ENCODE data around the gene EGFR.

The EGFR gene

DNA sequence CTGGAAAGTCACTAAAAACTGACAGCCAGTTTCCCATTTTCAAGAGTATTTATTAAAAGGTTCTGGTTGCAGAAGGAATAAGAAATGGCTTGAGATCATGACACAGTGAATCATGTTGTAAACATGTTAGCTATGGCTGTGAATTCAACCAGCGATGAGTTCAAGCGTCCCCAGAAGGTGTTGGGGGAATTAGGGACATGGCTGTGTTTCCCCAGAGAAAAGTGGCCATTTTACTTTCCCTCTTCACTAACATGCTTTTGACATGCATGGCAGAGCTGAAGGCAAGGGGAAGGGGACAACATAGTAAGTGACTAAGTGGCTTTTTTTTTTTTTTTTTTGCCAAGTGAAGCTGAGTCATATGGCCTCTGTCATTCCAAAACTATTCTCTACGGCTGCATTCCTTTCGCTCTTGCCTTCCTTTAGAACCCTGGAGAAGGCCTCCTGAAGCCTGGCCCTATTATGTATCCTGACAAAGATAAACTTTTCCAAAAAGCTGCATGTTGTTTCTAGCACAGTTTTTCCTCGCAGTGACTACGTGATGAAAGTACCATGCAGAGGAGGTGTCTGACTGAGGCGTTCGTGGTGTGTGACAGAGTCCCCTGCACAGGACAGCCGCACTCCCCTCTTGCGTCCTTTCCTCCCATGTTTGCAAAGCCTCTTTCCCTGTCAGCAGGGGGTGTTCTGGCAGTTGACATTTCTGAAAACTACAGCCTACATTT, 46.9 kb downstream of the EGFR start:
- no peak for DNase-seq

DNA sequence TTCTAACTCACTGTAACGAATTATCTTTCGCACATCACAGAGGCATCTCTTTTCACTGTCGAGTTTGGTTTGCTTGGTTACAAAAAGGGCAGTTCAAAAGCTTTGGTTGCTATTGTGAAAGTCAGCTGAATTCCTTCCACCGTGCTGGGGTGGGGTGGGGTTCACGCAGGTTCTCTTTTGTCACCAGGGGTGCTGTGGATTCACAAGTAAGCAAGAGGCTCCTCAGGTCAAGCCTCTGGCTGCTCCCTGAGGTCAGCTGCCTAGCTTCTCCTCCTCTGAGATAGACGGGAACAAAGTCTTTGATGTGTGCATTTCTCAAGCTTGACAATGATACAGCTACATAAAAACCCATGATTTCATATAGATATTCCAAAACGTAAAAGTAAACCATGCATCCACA, 47.7 kb downstream of the EGFR start:
- no peak for DNase-seq

DNA sequence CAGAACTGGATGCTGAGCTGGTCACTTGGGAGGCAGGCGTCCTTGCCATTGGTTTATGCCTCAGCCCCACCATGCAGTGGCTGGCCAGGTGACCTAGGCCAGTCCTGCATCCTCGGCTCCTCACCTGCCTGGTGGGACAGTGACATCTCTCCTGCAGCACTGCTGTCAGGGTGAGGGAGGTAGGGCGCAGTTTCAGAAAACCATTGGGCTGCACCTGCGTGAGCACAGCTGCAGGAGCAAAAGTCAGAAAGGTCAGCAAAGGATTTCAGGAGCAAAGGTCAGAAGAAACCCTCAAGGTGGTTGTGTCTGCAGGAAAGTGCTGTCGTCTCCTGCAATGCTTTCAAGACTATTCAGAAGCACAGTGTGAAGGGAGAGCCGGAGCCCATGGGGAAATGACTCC, 48.1 kb downstream of the EGFR start:
- no peak for DNase-seq

DNA sequence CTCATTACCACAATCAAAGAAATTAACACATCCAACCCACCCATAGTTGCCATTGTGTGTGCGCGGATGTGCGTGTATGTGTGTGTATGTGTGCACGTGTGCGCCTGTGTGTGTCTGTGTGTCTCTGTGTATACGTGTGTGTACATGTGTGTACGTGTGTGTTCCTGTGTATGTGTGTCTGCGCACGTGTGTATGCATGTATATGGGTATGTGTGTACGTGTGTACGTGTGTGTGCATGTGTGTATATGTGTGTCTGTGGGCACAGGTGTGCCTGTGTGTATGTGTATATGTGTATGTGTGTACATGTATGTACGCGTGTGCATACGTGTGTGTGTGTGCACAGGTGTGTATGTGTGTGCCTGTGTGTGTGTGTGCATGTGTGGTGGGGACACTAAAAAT, 48.9 kb downstream of the EGFR start:
- no peak for DNase-seq

DNA sequence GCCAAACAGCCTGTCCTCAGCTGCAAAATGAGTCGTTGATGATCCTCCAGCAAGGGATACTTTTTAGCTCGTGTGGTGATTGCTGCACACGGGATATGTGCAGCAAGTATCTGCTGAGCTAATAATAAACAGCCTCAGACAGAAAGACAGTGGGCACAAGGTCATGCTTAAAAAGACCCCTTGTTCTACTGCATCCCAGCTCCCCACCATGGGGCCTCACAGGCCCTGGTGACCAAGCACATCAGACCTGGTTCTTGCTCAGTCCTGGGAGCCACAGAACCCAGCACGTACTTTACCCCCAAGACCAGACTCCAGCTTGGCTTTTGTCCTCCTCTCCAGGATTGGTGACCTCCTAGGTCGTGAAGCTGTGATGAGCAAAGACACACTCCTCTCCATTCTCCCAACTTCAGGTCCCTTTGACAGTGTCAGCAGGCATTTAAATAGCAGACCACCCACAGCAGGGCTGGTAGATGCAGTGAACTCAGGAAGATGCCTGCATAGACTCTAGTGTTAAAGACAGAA, 50.5 kb downstream of the EGFR start:
- DNase-seq: no peak

DNA sequence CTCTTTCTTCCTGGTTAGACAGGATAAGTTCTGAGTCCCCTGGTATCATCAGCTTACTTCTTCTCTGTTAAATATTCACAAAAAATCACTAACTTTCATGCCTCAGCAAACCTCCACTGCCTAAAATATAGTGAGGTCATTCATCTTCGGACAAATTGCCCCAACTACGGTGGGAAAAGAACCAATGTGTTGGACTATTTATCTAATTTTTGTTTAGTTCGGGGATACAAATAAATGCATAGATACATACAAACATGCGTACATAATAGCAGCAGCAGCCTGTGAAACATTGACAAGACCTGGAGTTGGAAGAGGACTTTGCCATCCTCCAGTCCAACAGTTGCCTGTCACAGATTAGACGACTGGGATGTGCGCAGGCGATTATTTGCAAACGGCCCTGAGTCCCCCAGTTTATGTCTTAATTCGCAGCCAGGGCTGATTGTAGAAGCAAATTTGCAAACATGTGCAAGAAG, 51.5 kb downstream of the EGFR start:
- no peak for DNase-seq

DNA sequence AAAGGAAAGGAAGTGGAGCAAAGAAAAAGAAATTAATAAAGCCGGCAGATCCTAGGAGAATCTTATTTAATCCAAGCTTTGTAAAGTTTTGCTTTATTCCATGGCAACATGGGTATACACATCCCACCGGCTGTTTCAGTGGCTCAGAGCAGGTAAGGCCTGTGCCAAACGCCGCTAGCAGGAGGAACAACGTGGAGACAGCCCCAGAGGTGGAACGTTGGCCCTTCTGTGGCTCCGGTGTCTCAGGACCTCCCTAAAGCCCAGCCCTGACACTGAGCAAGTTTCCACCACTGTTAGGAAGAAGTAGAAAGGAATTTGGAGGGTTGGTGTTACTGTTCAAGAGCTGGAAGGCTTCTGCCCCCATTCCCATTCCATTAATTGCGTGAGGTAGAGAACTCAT, 52.0 kb downstream of the EGFR start:
- no peak for DNase-seq

DNA sequence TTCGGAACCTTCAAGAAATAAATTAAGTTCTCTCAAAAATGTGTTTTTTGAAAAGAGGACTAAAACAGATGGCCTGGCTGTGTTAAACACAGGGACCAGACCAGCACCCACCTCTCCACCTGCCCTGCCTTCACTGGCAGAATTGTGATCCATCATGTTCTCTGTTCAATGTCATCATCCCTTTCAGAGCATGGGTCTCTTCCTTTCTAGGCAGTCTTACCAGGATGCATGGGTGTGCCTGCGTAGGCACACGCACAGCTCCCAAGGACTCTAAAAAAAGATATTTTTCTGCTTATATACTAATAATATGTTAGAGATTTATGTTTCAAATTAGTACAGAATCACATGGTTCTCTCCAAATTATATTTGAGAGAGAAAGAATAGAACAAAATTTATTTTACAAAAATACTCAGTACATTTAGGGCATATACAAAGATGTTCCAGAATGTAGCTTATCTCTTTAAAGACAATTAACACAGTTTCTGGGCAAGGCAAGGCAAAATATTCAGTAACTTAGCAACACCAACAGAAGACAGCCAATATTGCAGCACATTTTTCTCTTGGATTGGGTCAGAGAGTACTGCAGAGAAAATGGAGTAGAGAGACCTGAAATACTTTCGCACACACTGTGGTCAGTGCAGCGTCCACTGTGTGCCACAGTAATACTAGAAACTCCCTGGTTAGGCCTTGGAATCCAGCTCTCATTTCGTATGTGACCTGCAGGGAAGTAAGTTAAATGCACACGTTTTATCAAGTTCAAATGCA, 52.8 kb downstream of the EGFR start:
- DNase-seq: no peak

DNA sequence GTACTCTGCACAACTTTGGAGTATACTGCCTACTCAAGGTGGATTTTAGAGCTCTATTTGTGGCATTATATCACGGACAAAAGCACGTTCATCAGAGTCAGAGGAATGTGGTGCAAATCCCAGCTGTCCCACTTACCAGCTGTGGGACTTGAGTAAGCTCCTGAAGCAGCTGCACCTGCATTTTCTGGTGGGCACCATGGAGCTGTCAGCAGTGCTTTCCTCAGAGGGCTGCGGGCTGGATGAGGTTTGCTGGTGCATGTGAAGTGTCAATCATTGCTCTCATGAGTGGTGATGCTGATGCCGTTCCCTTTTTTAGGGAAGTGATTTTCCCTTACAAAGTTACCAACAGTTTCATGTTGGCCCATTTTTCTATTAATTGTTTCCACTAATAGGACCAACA, 53.4 kb downstream of the EGFR start:
- no peak for DNase-seq

DNA sequence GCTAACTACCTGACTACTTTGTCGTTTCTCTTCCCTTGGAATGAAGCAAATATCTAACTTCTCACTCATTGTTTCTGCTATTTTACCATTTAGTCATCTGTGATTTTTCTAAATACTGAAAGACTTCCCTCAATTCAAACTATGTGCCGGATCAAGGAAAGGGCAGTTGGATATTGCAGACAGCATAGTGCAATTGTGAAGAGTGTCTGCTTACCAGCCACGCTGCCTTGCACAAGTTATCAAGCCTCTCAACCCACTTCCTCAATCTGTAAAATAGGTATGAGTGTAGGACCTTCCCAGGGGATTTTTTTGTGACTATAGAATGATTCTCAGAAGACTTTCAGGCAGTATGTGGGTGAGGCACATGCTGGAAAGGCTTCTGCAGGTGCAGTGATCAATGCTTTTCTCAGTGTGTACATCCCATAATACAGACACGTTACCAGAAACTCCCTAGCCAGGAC, 54.3 kb downstream of the EGFR start:
- no peak for DNase-seq

DNA sequence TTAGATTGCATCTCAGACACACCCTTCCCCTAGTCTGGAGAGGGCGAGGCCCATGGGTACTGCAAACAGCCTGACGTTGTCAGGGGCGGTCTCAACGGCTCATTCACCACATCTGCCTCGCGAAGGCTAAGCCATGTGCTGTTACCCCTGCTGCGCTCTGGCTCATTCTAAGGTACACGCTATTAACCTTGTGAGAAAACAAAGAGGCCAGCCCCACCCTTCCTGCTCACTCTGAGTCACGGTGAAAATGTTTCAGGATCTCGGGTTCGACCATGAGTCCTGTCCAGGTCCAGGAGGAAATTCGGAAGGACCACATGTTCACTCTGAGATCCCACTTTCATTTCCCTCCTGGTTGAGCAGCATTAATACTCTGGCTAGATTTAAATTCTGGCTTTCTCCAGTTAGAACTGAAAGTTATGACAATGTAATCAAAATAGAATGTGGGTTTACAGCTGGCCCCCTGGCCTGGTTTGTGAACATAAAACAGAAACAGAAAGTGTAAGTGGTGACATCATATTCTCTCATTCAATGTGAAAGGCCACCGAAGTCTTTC, 55.2 kb downstream of the EGFR start:
- DNase-seq: no peak

DNA sequence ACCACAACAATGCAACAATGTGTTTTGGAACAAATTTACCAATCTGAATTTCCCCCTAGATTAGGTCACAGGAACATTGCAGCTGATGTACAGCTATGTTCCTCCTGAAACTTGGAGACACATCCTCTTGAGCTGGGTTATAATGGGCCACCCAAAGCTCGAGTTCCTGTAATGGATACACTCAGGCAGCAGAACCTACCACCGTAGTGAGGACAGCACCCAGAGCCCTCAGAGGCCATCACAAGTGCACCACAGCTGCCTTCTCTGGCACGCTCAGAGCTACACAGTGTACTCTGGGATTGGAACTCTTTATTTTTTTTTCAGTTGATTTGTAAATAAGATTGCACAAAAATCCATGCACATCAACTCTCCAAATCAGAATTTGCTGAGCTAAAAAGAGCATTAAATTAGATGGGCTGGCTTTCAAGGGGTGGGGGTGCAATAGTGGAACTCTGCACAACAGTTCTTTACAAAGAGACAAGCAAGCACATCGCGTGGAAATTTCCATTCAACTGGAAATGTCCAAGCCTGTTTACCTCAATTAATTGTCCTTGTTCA, 56.7 kb downstream of the EGFR start:
- no peak for DNase-seq

DNA sequence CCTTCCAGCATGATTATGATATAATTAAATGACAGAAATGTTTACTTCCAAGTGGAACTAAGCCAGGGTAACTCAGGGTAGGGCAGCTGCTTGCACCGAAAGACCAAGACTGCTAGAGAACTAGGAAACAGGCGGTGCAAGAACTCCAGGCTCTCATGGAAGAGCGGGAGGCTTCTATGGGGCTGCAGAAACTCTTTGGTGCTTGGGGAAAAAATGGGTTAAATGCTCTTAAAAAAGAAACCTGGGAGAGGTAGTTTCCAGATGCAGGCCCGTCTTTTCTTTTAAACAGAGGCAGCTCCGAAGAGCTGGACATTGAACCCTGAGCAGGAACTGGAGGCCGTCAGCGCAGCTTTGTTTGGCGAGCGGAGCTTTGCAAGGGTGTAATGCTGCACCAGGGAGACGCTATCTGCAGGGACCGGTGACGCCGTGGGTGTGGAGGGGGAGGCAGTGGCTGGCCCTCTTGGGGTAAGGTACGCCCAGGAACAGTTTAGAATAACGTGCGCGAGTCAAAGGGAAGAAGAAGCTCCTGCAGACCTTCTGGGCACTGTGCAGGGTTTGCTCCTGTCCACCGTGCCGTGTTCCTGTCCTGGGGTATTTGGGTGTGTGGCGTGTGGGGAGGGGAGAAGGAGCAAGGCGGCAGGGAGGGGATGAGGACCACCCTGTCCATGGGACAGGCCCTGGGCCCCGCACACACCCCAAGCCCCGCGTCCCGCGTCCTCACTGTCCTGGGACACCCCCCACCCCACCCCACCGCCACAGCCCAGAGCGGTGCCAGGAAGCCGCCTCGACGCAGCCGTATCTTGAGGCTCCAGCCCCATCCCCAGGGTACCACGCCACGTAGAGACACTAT, 59.0 kb downstream of the EGFR start:
- no peak for DNase-seq

DNA sequence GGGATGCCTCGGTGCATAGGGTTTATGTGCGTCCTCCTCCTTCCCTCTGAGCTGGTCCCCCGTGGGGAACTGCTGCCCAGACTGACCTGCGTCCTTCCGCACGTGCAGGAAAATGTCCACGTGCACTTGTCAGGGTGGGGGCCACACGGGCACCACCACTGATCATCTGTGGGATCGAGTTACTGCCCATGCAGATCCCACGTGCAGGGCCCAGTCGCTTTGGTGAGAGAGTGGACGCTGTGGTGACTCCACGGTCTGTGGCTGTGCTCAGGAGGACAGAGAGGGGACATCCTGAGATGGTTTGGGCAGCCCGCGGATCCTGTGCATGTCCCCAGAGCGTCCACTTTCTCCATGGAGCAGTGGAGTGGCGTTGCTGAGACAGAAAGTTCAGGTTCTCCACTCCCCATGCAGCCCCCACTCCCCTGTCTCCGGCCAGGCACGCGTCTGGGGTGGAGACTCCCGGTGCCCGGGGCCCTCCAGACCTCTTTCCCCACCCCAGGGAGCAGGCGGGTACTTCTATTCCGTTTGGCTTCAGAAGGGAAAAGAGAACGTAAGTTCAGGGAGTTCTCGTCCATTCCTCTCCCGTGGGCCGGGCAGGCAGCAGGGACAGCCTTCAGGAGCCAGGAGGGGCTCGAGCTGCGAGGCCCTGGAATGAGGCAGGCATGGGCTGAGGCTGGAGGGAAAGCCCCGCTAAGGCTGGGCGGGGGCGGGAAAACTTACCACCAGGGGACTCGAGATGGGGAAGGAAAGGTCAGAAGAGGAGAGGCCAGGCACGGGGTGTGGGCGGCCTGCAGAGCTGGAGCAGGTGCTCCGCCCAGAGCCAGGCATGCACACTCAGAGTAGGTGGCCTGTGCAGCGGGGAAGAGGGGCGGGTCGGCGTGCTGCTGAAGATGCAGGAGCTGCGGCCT, 59.9 kb downstream of the EGFR start:
- DNase-seq: no peak

DNA sequence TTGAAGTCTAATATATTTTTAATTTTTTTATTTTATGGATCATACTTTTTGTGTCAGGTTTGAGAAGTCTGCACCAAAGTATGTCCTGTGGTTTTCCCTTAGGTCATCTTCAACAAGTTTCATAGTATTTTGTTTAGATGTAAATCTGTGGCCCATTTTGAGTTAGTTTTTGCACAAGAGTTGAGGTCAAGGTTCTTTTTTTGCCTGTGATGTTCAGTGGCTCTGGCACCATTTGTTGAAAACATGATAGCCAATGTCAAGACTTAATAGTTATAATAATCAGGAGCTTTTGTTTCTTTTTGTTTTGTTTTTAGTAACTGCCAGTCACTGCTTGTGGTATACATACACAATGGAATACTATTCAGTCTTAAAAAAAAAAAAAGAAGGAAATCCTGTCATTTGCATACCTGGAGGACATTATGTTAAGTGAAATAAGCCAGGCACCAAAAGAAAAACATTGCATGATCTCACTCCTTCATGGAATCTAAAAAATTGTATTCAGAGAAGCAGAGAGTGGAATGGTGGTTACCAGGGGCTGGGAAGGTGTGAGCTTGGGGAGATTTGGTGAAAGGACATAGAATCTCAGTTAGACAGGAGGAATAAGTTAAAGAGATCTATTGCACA, 61.3 kb downstream of the EGFR start:
- DNase-seq: no peak

DNA sequence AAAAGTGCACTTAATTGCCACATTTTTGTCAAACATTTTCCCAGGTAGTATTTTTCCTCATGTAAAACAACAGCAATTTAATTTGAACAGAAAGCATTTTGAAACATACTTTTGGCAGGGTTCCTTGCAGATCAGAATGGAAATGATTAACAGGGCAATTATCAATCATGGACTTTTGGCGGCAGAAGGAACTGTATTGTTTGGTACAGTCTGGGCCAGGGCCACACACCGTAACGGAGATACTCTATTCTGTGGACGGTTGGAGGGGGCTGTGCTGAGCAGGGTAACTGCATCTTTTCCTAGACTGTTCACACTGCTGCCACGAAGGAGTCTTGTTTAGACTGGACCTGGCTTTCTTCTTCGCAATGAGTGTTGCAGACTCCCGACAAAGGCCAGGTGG, 62.3 kb downstream of the EGFR start:
- DNase-seq: no peak

DNA sequence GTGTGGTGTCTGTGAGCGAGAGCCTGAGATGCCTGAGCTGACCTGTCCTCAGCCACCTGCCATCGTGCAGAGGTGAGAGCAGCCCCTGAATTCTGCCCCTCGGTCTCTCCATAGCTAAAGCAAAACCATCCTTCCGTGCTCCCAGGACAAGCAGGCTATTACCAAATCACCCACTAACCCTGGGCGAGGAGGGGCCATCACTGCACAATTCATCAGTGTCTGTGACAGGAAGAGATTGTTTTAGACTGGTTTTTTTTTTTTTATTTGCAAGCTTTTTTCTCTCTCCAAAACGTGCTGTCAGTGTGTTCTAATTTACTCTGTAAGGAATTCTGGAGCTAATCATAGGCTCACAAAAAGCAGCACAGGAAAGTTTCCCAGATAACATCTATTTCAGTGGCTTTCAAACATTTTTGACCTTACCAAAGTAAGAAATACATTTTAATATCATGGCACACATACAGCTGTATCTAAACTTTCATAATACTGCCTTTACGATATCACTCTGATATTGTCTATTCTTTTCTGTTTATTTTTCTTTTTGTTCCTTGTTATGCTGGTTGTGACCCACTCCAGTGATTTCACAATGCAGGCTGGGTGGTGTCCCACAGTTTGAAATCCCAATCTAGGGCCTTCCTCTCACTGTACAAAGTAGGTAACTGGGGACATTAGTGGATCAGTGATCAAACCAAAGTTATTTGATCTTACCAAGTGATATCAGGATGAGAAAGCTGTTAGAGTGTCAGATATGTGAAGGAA, 62.8 kb downstream of the EGFR start:
- DNase-seq: no peak

DNA sequence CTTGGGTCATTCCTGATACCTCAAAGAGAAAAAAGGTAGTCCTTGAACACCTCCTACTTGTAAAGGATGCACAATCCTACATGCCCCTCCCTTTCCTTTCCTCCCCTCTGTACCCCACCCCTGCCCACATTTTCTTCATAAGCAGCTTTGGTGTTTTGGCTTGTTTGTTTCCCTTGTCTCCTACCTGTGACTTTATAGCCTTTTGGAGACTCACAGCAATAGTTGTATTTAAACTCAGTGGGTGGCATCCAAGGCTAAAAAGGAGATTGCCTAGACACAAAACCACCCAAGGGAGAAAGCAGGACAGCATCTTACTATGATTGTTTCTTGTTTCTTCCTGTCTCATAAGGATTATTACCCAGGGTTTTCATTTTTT, 63.4 kb downstream of the EGFR start:
- DNase-seq: no peak

DNA sequence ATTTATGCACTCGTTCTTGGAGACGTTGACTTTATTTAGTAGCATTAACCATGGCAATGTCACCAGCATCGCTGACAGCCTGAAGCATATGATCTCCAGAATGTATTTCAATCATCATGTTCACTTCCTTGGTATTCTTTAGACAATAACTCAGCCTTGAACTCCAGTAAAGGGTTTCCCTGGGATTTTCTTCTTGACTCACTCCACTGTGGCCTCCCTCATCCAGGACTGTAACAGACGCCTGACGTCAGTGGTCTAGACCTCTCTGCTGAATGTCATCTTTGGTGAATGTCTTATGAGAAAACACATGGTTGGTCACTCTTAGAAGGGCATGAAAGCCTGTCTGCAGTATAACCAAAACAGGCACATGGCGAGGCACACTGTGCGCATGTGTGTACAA, 64.4 kb downstream of the EGFR start:
- no peak for DNase-seq

DNA sequence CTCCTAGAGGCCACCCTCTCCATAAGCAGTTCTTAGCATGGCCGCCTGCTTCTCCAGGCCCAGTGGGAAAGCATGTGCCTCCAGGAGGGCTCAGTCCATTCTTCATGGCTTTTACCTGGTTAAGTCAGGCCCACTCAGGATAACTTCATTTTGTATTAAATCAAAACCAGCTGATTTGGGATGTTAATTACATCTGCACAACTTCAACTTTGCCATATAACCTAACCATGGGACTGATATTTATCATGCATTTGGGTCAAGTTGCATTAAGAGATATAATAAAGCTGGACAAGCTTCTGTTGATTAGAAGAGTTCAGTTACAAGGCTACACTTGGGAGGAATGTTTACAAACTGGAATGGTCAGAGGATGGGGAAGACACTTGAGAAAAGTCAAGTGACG, 65.5 kb downstream of the EGFR start:
- DNase-seq: no peak

Data from NCI-H1417 treated with DMSO at 0.1 percent for 48 hours (cell line).